PC-9 (cell line): Measurements from ENCODE around the gene FANCL. TPM values are rescaled to one million over a fixed set of nuclear protein-coding genes. Genes with fewer than 3 reads are reported as not detected.

ENCODE experiments used
- BruUV-seq: library from RNA; stranded (reverse); fragments of 400-500 nt; replicated peaks from 2 replicates; lab custom pipeline; 2021; lab: Mats Ljungman, UMichigan
- CTCF ChIA-PET: fragments of 300-600 bp; sonication (Branson Sonifier 250); formaldehyde crosslinking; loops from one replicate; lab custom pipeline; 2022; ENCODE audit warnings: antibody characterized with exemption; lab: Charles Lee
- POLR2A ChIA-PET: fragments of 300-600 bp; sonication (Branson Sonifier 250); formaldehyde crosslinking; loops from one replicate; lab custom pipeline; 2022; ENCODE audit warnings: antibody characterized with exemption; ENCODE audit not compliant: unreplicated experiment; lab: Charles Lee
- DNase-seq, 2 experiments: peaks; one replicate each; pipeline versions ENCODE4 v3.0.0 to v3.0.0-alpha.2; 2015 to 2022; ENCODE audit warnings: mixed read lengths in 1 of 2
- H2AFZ ChIP-seq: fragments of 200-600 bp; sonication (generic); 2 replicates; pipeline ENCODE4 v1.8.1; 2017; ENCODE audit warnings: antibody characterized with exemption
- H3F3A ChIP-seq: fragments of 200-600 bp; sonication (generic); 2 replicates; pipeline ENCODE4 v1.8.1; 2017; ENCODE audit warnings: antibody characterized with exemption, mild to moderate bottlenecking, low read depth; ENCODE audit not compliant: insufficient read depth
- H3K27ac ChIP-seq: fragments of 200-600 bp; sonication (generic); 2 replicates; pipeline ENCODE4 v1.6.1; 2016; ENCODE audit warnings: mixed run types
- H3K27me3 ChIP-seq: fragments of 200-600 bp; sonication (generic); 2 replicates; pipeline ENCODE4 v1.6.1; 2016; ENCODE audit warnings: low read depth, mixed run types; ENCODE audit not compliant: insufficient read depth
- H3K36me3 ChIP-seq: fragments of 200-600 bp; sonication (generic); 2 replicates; pipeline ENCODE4 v1.6.1; 2016; ENCODE audit warnings: low read depth, mixed run types
- H3K4me1 ChIP-seq: fragments of 200-600 bp; sonication (generic); replicated peaks from 2 replicates; pipeline ENCODE4 v1.6.1; 2016; ENCODE audit warnings: mixed run types; ENCODE audit not compliant: insufficient read depth
- H3K4me2 ChIP-seq: fragments of 200-600 bp; sonication (generic); 2 replicates; pipeline ENCODE4 v1.6.1; 2017; ENCODE audit warnings: mixed run types
- H3K4me3 ChIP-seq: fragments of 200-600 bp; sonication (generic); 2 replicates; pipeline ENCODE4 v1.6.1; 2016; ENCODE audit warnings: mixed run types
- H3K79me2 ChIP-seq: fragments of 200-600 bp; sonication (generic); 2 replicates; pipeline ENCODE4 v1.6.1; 2017; ENCODE audit warnings: low read depth, mixed run types
- H3K9me2 ChIP-seq: fragments of 200-600 bp; sonication (generic); 2 replicates; pipeline ENCODE4 v1.8.1; 2017; ENCODE audit warnings: mild to moderate bottlenecking; ENCODE audit not compliant: insufficient read depth
- H3K9me3 ChIP-seq: fragments of 200-600 bp; sonication (generic); 2 replicates; pipeline ENCODE4 v1.8.1; 2016; ENCODE audit warnings: low read depth; ENCODE audit not compliant: insufficient read depth
- H4K20me1 ChIP-seq: fragments of 200-600 bp; sonication (generic); 2 replicates; pipeline ENCODE4 v1.8.1; 2017; ENCODE audit not compliant: insufficient read depth
- EZH2 ChIP-seq: fragments of 200-600 bp; sonication (generic); IDR thresholded peaks from 2 replicates; pipeline ENCODE4 v1.8.0; 2017; ENCODE audit warnings: antibody characterized with exemption, low read depth
- intact Hi-C: fragments of 100-400 bp; cut with micrococcal nuclease; formaldehyde crosslinking; loops from one replicate; pipeline ENCODE4 v1.10.0; 2022; ENCODE audit not compliant: unreplicated experiment
- total RNA-seq: library from RNA; stranded (reverse); gene quantifications from 2 replicates; pipeline ENCODE4 v1.2.3, GENCODE V29; 2021
- TF ChIP-seq, protein P1 (sequence below): fragments of 200-600 bp; sonication (generic); conservative IDR thresholded peaks from 2 replicates; pipeline ENCODE4 v1.6.1; 2017; ENCODE audit warnings: mixed run types, antibody characterized with exemption, mild to moderate bottlenecking, moderate library complexity

Gene FANCL
- total RNA-seq, 1 experiment from 2014 or later: 51.8 TPM

GRCh38 chr2:58137221-58137620, 103.9 kb downstream of the FANCL start:
- ChIA-PET POLR2A (no interaction called here), CTCF (no interaction called here)
- Histone ChIP-seq H4K20me1 (no peaks in the 10 kb centered on the region), H3K4me1 (no peaks in the 10 kb centered on the region), H3K36me3 (peaks cover 16% of the 10 kb centered on the region), H2AFZ (no peak overlapping the region), H3K9me3 (no peaks in the 10 kb centered on the region), H3K9me2 (no peaks in the 10 kb centered on the region), H3K4me2 (no peak overlapping the region), H3K27ac (no peak overlapping the region), H3K79me2 (no peaks in the 10 kb centered on the region), H3K27me3 (no peaks in the 10 kb centered on the region), H3F3A (no peaks in the 10 kb centered on the region), H3K4me3 (no peak overlapping the region)
- TF ChIP-seq, protein P1, sequence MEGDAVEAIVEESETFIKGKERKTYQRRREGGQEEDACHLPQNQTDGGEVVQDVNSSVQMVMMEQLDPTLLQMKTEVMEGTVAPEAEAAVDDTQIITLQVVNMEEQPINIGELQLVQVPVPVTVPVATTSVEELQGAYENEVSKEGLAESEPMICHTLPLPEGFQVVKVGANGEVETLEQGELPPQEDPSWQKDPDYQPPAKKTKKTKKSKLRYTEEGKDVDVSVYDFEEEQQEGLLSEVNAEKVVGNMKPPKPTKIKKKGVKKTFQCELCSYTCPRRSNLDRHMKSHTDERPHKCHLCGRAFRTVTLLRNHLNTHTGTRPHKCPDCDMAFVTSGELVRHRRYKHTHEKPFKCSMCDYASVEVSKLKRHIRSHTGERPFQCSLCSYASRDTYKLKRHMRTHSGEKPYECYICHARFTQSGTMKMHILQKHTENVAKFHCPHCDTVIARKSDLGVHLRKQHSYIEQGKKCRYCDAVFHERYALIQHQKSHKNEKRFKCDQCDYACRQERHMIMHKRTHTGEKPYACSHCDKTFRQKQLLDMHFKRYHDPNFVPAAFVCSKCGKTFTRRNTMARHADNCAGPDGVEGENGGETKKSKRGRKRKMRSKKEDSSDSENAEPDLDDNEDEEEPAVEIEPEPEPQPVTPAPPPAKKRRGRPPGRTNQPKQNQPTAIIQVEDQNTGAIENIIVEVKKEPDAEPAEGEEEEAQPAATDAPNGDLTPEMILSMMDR: no peak
- TF ChIP-seq EZH2: no peak
- intact Hi-C loops: no loop called here
- no peak for DNase-seq
- BruUV-seq: no TSS peak

GRCh38 chr2:58135861-58136260, 105.3 kb downstream of the FANCL start:
- BruUV-seq: no TSS peak

GRCh38 chr2:58133395-58133794, 107.7 kb downstream of the FANCL start:
- Histone ChIP-seq H3F3A (no peaks in the 10 kb centered on the region), H4K20me1 (no peaks in the 10 kb centered on the region), H3K9me3 (no peaks in the 10 kb centered on the region), H2AFZ (no peak overlapping the region), H3K4me1 (no peaks in the 10 kb centered on the region), H3K79me2 (no peaks in the 10 kb centered on the region), H3K27ac (no peak overlapping the region), H3K9me2 (no peaks in the 10 kb centered on the region), H3K36me3 (peaks cover 16% of the 10 kb centered on the region), H3K4me2 (no peak overlapping the region), H3K4me3 (no peak overlapping the region), H3K27me3 (no peaks in the 10 kb centered on the region)
- no TSS peak for BruUV-seq
- ChIA-PET CTCF (no interaction called here), POLR2A (no interaction called here)
- no peak for DNase-seq
- intact Hi-C loops: no loop called here
- TF ChIP-seq EZH2: no peak
- TF ChIP-seq, protein P1: no peak

More at GRCh38 chr2:58135861-58136260, 105.3 kb downstream of the FANCL start:
- intact Hi-C loops: no loop called here
- DNase-seq: no peak
- Histone ChIP-seq H3K9me2 (no peaks in the 10 kb centered on the region), H4K20me1 (no peaks in the 10 kb centered on the region), H3F3A (no peaks in the 10 kb centered on the region), H3K79me2 (no peaks in the 10 kb centered on the region), H3K9me3 (no peaks in the 10 kb centered on the region), H3K27ac (no peak overlapping the region), H3K4me2 (no peak overlapping the region), H3K4me1 (no peaks in the 10 kb centered on the region), H2AFZ (no peak overlapping the region), H3K27me3 (no peaks in the 10 kb centered on the region), H3K4me3 (no peak overlapping the region), H3K36me3 (peaks cover 18% of the 10 kb centered on the region)
- CTCF ChIA-PET: no interaction called here
- POLR2A ChIA-PET: no interaction called here
- no peak for TF ChIP-seq EZH2
- TF ChIP-seq, protein P1: no peak
